Adrenal gland (tissue), 5 donors: ENCODE measurements around the gene C1orf226.

Experiments
- CTCF ChIP-seq, 6 experiments: fragments of 450-650 bp in 4 of 6; fragments of 200-600 bp in 2 of 6; sonication (generic) in 1 of 6; IDR thresholded peaks; 1 replicate in 5 of 6; 2 replicates in 1 of 6; pipeline versions ENCODE4 v1.5.1 to v1.8.0; 2016 to 2021; ENCODE audit warnings: antibody characterized with exemption in 6 of 6, mild to moderate bottlenecking in 2 of 6, moderate library complexity in 1 of 6
- POLR2A ChIP-seq, 2 donors: fragments of 450-650 bp; IDR thresholded peaks; one replicate each; pipeline ENCODE4 v1.6.1; 2017; ENCODE audit warnings: antibody characterized with exemption in 2 of 2, mild to moderate bottlenecking in 2 of 2, moderate library complexity in 1 of 2
- donor health status: DM: no; HTN: no; CAD: no.

GRCh38 chr1:162359523-162360236 is 21.8 kb upstream of the C1orf226 start:
- TF ChIP-seq CTCF (IDR thresholded peaks at IDR 0.05), result no peak
- TF ChIP-seq POLR2A (IDR thresholded peaks at IDR 0.05), result no peak
